GM12878 (cell line): Measurements from ENCODE around the gene LIPN. TPM values are rescaled to one million over a fixed set of nuclear protein-coding genes. Genes with fewer than 3 reads are reported as not detected.

Experiments
- ATAC-seq: fragments of 200-7000 bp; cut with Tn5 transposase; 3 replicates; pipeline ENCODE4 v1.9.1; 2020; ENCODE audit warnings: mild to moderate bottlenecking, moderate library complexity
- BruUV-seq: library from RNA; stranded (reverse); fragments of 400-500 nt; replicated peaks from 2 replicates; lab custom pipeline; 2021; lab: Mats Ljungman, UMichigan
- CTCF ChIA-PET: fragments of 300-600 bp; sonication (Branson Sonifier 250); formaldehyde crosslinking; extraction: SDS; loops from one replicate; lab custom pipeline; 2021; ENCODE audit warnings: inconsistent platforms; lab: Yijun Ruan, JAX
- POLR2A ChIA-PET: fragments of 350-600 bp; formaldehyde crosslinking; extraction: SDS; loops from one replicate; lab custom pipeline; 2021; ENCODE audit warnings: inconsistent platforms; lab: Charles Lee
- RAD21 ChIA-PET: fragments of 300-600 bp; sonication (Branson Sonifier 250); formaldehyde crosslinking; loops from one replicate; lab custom pipeline; 2023; ENCODE audit warnings: antibody characterized with exemption; ENCODE audit not compliant: unreplicated experiment; lab: Charles Lee
- SMC1A ChIA-PET: fragments of 300-600 bp; sonication (Branson Sonifier 250); formaldehyde crosslinking; loops from one replicate; lab custom pipeline; 2023; ENCODE audit not compliant: unreplicated experiment, uncharacterized antibody; lab: Charles Lee
- DNase-seq: peaks from one replicate; pipeline ENCODE4 v3.0.0-alpha.2; 2011; ENCODE audit warnings: low read depth, low spot score
- FAIRE-seq: peaks from 3 replicates; lab custom pipeline; 2011; peaks lifted over from hg19 to GRCh38; lab: Jason Lieb, UNC
- H2AFZ ChIP-seq: 2 replicates; pipeline ENCODE4 v1.6.0; 2011; ENCODE audit warnings: low read depth, low read length, control low read depth; ENCODE audit not compliant: control insufficient read depth
- H3K27ac ChIP-seq: 2 replicates; pipeline ENCODE4 v1.5.1; 2011; ENCODE audit warnings: control low read depth; ENCODE audit not compliant: control insufficient read depth, insufficient read depth
- H3K27me3 ChIP-seq, 2 experiments: replicated peaks in 1 of 2; 2 replicates each; pipeline versions ENCODE4 v1.6.0 to v1.6.1; 2011; ENCODE audit warnings: low read length in 1 of 2; ENCODE audit not compliant: control insufficient read depth in 2 of 2, insufficient read depth in 2 of 2
- H3K36me3 ChIP-seq, 2 experiments: 2 replicates each; pipeline ENCODE4 v1.5.1; 2011; ENCODE audit warnings: low read length in 1 of 2; ENCODE audit not compliant: control insufficient read depth in 2 of 2, insufficient read depth in 2 of 2
- H3K4me1 ChIP-seq: 2 replicates; pipeline ENCODE4 v1.6.1; 2011; ENCODE audit warnings: mild to moderate bottlenecking, low read length, moderate library complexity, mixed read lengths; ENCODE audit not compliant: control insufficient read depth, insufficient read depth
- H3K4me2 ChIP-seq: 2 replicates; pipeline ENCODE4 v1.6.0; 2011; ENCODE audit warnings: control low read depth; ENCODE audit not compliant: control insufficient read depth, insufficient read depth
- H3K4me3 ChIP-seq: fragments of 200-600 bp; sonication (generic); 2 replicates; pipeline ENCODE4 v1.5.1; 2016
- H3K79me2 ChIP-seq: 2 replicates; pipeline ENCODE4 v1.6.0; 2011; ENCODE audit warnings: low read length; ENCODE audit not compliant: control insufficient read depth, insufficient read depth
- H3K9ac ChIP-seq: 2 replicates; pipeline ENCODE4 v1.8.0; 2011; ENCODE audit warnings: low read length, control low read depth, mixed read lengths; ENCODE audit not compliant: control insufficient read depth, insufficient read depth
- H3K9me3 ChIP-seq: replicated peaks from 3 replicates; pipeline ENCODE4 v1.5.1; 2011; ENCODE audit warnings: mild to moderate bottlenecking, low read length; ENCODE audit not compliant: control insufficient read depth, insufficient read depth
- H4K20me1 ChIP-seq: 2 replicates; pipeline ENCODE4 v1.6.0; 2011; ENCODE audit not compliant: control insufficient read depth, insufficient read depth
- BRCA1 ChIP-seq: IDR thresholded peaks from 2 replicates; pipeline ENCODE4 v1.6.1; 2011; ENCODE audit warnings: low read depth, low read length, improper control_type of control experiment
- CREM ChIP-seq: IDR thresholded peaks from 2 replicates; pipeline ENCODE4 v1.6.1; 2014; ENCODE audit warnings: antibody characterized with exemption, low read depth
- CUX1 ChIP-seq: IDR thresholded peaks from 2 replicates; pipeline ENCODE4 v1.6.1; 2012; ENCODE audit warnings: improper control_type of control experiment, low read depth, low read length; ENCODE audit not compliant: insufficient replicate concordance
- HCFC1 ChIP-seq: fragments of 150-350 bp; IDR thresholded peaks from 2 replicates; pipeline ENCODE4 v1.6.1; 2014; ENCODE audit warnings: low read length
- IKZF2 ChIP-seq, 2 experiments: fragments of 450-650 bp; IDR thresholded peaks; 2 replicates each; pipeline ENCODE4 v1.6.1; 2017; ENCODE audit warnings: mild to moderate bottlenecking in 2 of 2, moderate library complexity in 2 of 2
- JUND ChIP-seq: IDR thresholded peaks from 2 replicates; pipeline ENCODE4 v1.6.1; 2012; ENCODE audit warnings: low read depth, mild to moderate bottlenecking, low read length, improper control_type of control experiment, moderate library complexity
- MTA2 ChIP-seq: fragments of 450-650 bp; IDR thresholded peaks from 2 replicates; pipeline ENCODE4 v1.6.1; 2016; ENCODE audit warnings: low read depth, mild to moderate bottlenecking, moderate library complexity
- MYC ChIP-seq: IDR thresholded peaks from 2 replicates; pipeline ENCODE4 v1.6.1; 2011; ENCODE audit warnings: mild to moderate bottlenecking, low read length, moderate library complexity, inconsistent platforms; ENCODE audit not compliant: insufficient read depth, insufficient replicate concordance, insufficient read length, severe bottlenecking
- NBN ChIP-seq: fragments of 450-650 bp; IDR thresholded peaks from 2 replicates; pipeline ENCODE4 v1.6.1; 2016
- NFIC ChIP-seq: IDR thresholded peaks from 2 replicates; pipeline ENCODE4 v1.6.1; 2012; ENCODE audit warnings: low read depth, mild to moderate bottlenecking, inconsistent platforms, low read length, moderate library complexity
- NR2F1 ChIP-seq: fragments of 450-650 bp; conservative IDR thresholded peaks from 2 replicates; pipeline ENCODE4 v1.6.1; 2017; ENCODE audit warnings: mild to moderate bottlenecking
- PAX8 ChIP-seq: fragments of 450-650 bp; IDR thresholded peaks from 2 replicates; pipeline ENCODE4 v1.6.1; 2017; ENCODE audit warnings: mild to moderate bottlenecking, moderate library complexity
- PKNOX1 ChIP-seq: fragments of 450-650 bp; IDR thresholded peaks from 2 replicates; pipeline ENCODE4 v1.6.1; 2016; ENCODE audit warnings: mild to moderate bottlenecking
- RELA ChIP-seq: fragments of 450-650 bp; IDR thresholded peaks from 2 replicates; pipeline ENCODE4 v1.8.0; 2014; ENCODE audit warnings: borderline replicate concordance; ENCODE audit not compliant: partially characterized antibody
- SMARCA5 ChIP-seq: fragments of 450-650 bp; IDR thresholded peaks from 2 replicates; pipeline ENCODE4 v1.6.1; 2017; ENCODE audit warnings: mild to moderate bottlenecking
- TCF3 ChIP-seq: IDR thresholded peaks from 2 replicates; pipeline ENCODE4 v1.6.1; 2012; ENCODE audit warnings: low read depth, mild to moderate bottlenecking, low read length, borderline replicate concordance; ENCODE audit not compliant: insufficient read depth
- YY1 ChIP-seq: IDR thresholded peaks from 2 replicates; pipeline ENCODE4 v1.6.1; 2011; ENCODE audit warnings: low read depth, mild to moderate bottlenecking, low read length
- ZBTB33 ChIP-seq: fragments of 450-650 bp; IDR thresholded peaks from 2 replicates; pipeline ENCODE4 v1.6.1; 2017; ENCODE audit warnings: mild to moderate bottlenecking
- ZNF217 ChIP-seq: fragments of 450-650 bp; IDR thresholded peaks from 2 replicates; pipeline ENCODE4 v1.6.1; 2017; ENCODE audit warnings: antibody characterized with exemption, mild to moderate bottlenecking
- WGBS: methylation state at CpG from one replicate; pipeline ENCODE4 v1.1.6; 2016; ENCODE audit warnings: low lambda C conversion rate; ENCODE audit not compliant: insufficient replicate concordance, insufficient coverage; ENCODE audit errors: missing lambda C conversion rate; 5-methylcytosine and 5-hydroxymethylcytosine counted together
- in situ Hi-C: fragments of 300-500 bp; cut with MboI; formaldehyde crosslinking; loops from 9 replicates; pipeline ENCODE4 v1.14.3; 2018; ENCODE audit warnings: mixed read lengths
- intact Hi-C: fragments of 100-400 bp; cut with micrococcal nuclease; formaldehyde crosslinking; loops from one replicate; pipeline ENCODE4 v1.14.2; 2022; ENCODE audit not compliant: unreplicated experiment
- polyA plus RNA-seq, 11 experiments: library from polyadenylated mRNA; depleted of rRNA in 4 of 11; unstranded in 6 of 11; stranded (reverse) in 5 of 11; fragments of >200 nt; fragmentation: Nextera tagmentation in 4 of 11; fragmentation: Illumina TruSeq in 1 of 11; extraction: Ambion mirVana in 4 of 11; extraction: Trizol in 1 of 11; gene quantifications; 1 replicate in 1 of 11; 2 replicates in 10 of 11; pipeline versions ENCODE4 v1.2.1 to v1.2.3, GENCODE V29; 2011 to 2016; ENCODE audit warnings: inconsistent platforms in 2 of 11, missing spikeins in 2 of 11, low read depth in 1 of 11
- total RNA-seq, 4 experiments: library from RNA; depleted of rRNA in 3 of 4; stranded (reverse); fragments of >200 nt in 3 of 4; fragmentation: Illumina TruSeq in 1 of 4; extraction: Trizol in 1 of 4; gene quantifications; 2 replicates each; pipeline versions ENCODE4 v1.2.1 to v1.2.3, GENCODE V29; 2013 to 2021

Gene LIPN
- total and polyA plus RNA-seq, 10 of the 15 experiments (the other 5 are each of a cell fraction or from before 2014, with no cell fraction given): 0.06 to 0.23 TPM; not detected in 8

- no peaks in the 10 kb centered on the region for H3K79me2 ChIP-seq
- H3K27me3 ChIP-seq: no peaks in the 10 kb centered on the region
- 58% methylated on average over 1 of the region's 1 CpG for WGBS
- no peak overlapping the region for H2AFZ ChIP-seq
- in situ Hi-C loops: no loop called here
- intact Hi-C loops: no loop called here
- FAIRE-seq: no peak
- ChIA-PET POLR2A (interaction anchor here (0.6 kb wide), 1 partner anchor 107 kb away, joined by 3 read pairs; no protein-coding TSS in a partner anchor), RAD21 (interaction anchor here (1.6 kb wide), 1 partner anchor 25 kb away, joined by 4 read pairs; no protein-coding TSS in a partner anchor), CTCF (interaction anchor here (1.3 kb wide), 1 partner anchor 37 kb away, joined by 3 read pairs; no protein-coding TSS in a partner anchor), SMC1A (interaction anchor here (1.4 to 4.7 kb wide), 2 partner anchors 9 to 43 kb away, joined by 4 to 20 read pairs; no protein-coding TSS in a partner anchor)
- no peak overlapping the region for H3K9ac ChIP-seq
- no peak for DNase-seq
- no peaks in the 10 kb centered on the region for H3K36me3 ChIP-seq
- no peak overlapping the region for H3K4me2 ChIP-seq
- H4K20me1 ChIP-seq: no peaks in the 10 kb centered on the region
- H3K4me1 ChIP-seq: 0 out of 2 replicates have a peak, but pooled peaks cover 3% of the 10 kb centered on the region
- no peak overlapping the region for H3K4me3 ChIP-seq
- H3K27ac ChIP-seq: no peak overlapping the region
- no peaks in the 10 kb centered on the region for H3K9me3 ChIP-seq
- ATAC-seq: no peak
- no TSS peak for BruUV-seq
- no peak for TF ChIP-seq IKZF2 (IDR thresholded peaks at IDR 0.05)
- TF ChIP-seq ZNF217: no peak
- TF ChIP-seq CUX1: no peak
- no peak for TF ChIP-seq TCF3
- no peak for TF ChIP-seq NR2F1
- TF ChIP-seq CREM: no peak
- TF ChIP-seq BRCA1: no peak
- TF ChIP-seq PKNOX1: no peak
- TF ChIP-seq NBN: no peak
- TF ChIP-seq MYC: no peak
- no peak for TF ChIP-seq YY1
- no peak for TF ChIP-seq HCFC1
- TF ChIP-seq JUND: no peak
- TF ChIP-seq PAX8: no peak
- no peak for TF ChIP-seq MTA2
- TF ChIP-seq RELA: no peak
- no peak for TF ChIP-seq ZBTB33
- TF ChIP-seq NFIC: no peak
- TF ChIP-seq SMARCA5: no peak
These were observed 6.0 kb downstream of the LIPN start for GRCh38 chr10:88765816-88766215.
